ENCODE measurements around the gene SP5. TPM values are rescaled to one million over a fixed set of nuclear protein-coding genes. Genes with fewer than 3 reads are reported as not detected.

Gene SP5
- total RNA-seq, 1 donor from 2014 or later, result 0.11 TPM

DNA sequence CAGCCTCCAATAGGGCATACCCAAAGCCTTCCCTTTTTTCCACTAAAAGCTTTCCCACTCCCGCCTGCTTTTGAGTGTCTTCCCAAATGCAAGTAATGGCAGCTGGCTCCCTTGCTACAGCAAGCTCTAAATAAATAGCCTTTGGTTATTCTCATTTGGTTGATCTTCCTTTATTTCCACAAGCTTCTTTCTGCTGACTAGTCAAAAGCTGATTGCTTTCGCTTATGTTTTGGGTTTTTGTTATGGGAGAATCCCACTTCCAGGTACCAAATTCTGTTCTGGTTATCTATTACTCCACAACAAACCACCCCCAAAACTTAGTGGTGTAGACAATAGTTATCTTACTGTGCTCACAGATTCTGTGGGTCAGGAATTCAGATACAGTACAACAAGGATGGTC is 22.3 kb downstream of the SP5 start:
- Histone ChIP-seq H3K27ac (ENCODE audit: low read depth, low read length) (no peak overlapping the region), H3K4me3 (ENCODE audit: insufficient read depth, low read depth, low read length) (no peak overlapping the region), H4K20me1 (ENCODE audit: insufficient read depth, low read length) (no peaks in the 10 kb centered on the region), H2AFZ (ENCODE audit: low read depth, low read length) (no peak overlapping the region), H3K4me2 (ENCODE audit: low read length) (no peak overlapping the region), H3K27me3 (ENCODE audit: insufficient read depth, low read length) (no peaks in the 10 kb centered on the region), H3K36me3 (ENCODE audit: insufficient read depth, low read length) (no peaks in the 10 kb centered on the region), H3K9me3 (ENCODE audit: insufficient read depth, low read depth, low read length) (no peaks in the 10 kb centered on the region), H3K79me2 (ENCODE audit: insufficient read depth, low read length) (no peaks in the 10 kb centered on the region), H3K9ac (ENCODE audit: low read length) (no peak overlapping the region), H3K4me1 (ENCODE audit: insufficient read depth, low read length) (peaks cover 11% of the 10 kb centered on the region)
- no peak for TF ChIP-seq CTCF (IDR thresholded peaks at IDR 0.05; ENCODE audit: insufficient read depth, low read depth, low read length)
- no peak for TF ChIP-seq EZH2 (IDR thresholded peaks at IDR 0.05; ENCODE audit: insufficient read depth, low read length)
- Mint-ChIP-seq H3K9me3 (ENCODE audit: unreplicated experiment) (peaks cover 9% of the 10 kb centered on the region), H3K36me3 (ENCODE audit: low read depth, unreplicated experiment) (peaks cover 2% of the 10 kb centered on the region), H3K27ac (ENCODE audit: unreplicated experiment) (no peak overlapping the region), H3K27me3 (ENCODE audit: low read depth, unreplicated experiment) (peaks cover 8% of the 10 kb centered on the region), H3K4me3 (ENCODE audit: unreplicated experiment) (no peak overlapping the region), H3K4me1 (ENCODE audit: low read depth, unreplicated experiment) (peaks cover 13% of the 10 kb centered on the region)
- DNase-seq (ENCODE audit: low read depth) (no peak), FAIRE-seq (no peak)

- TF ChIP-seq EZH2 (IDR thresholded peaks at IDR 0.05; ENCODE audit: insufficient read depth, low read length) (no peak), CTCF (IDR thresholded peaks at IDR 0.05; ENCODE audit: insufficient read depth, low read depth, low read length) (no peak)
- no peak overlapping the region for H3K4me3 Mint-ChIP-seq (ENCODE audit: unreplicated experiment)
- peaks cover 8% of the 10 kb centered on the region for H3K27me3 Mint-ChIP-seq (ENCODE audit: low read depth, unreplicated experiment)
- Histone ChIP-seq H3K79me2 (ENCODE audit: insufficient read depth, low read length) (no peaks in the 10 kb centered on the region), H3K27ac (ENCODE audit: low read depth, low read length) (no peak overlapping the region), H4K20me1 (ENCODE audit: insufficient read depth, low read length) (no peaks in the 10 kb centered on the region), H3K9me3 (ENCODE audit: insufficient read depth, low read depth, low read length) (no peaks in the 10 kb centered on the region), H3K9ac (ENCODE audit: low read length) (no peak overlapping the region), H3K4me3 (ENCODE audit: insufficient read depth, low read depth, low read length) (no peak overlapping the region), H3K36me3 (ENCODE audit: insufficient read depth, low read length) (no peaks in the 10 kb centered on the region), H3K4me2 (ENCODE audit: low read length) (no peak overlapping the region), H3K4me1 (ENCODE audit: insufficient read depth, low read length) (peaks cover 11% of the 10 kb centered on the region), H3K27me3 (ENCODE audit: insufficient read depth, low read length) (no peaks in the 10 kb centered on the region), H2AFZ (ENCODE audit: low read depth, low read length) (no peak overlapping the region)
- FAIRE-seq (no peak), DNase-seq (ENCODE audit: low read depth) (no peak)
- peaks cover 13% of the 10 kb centered on the region for H3K4me1 Mint-ChIP-seq (ENCODE audit: low read depth, unreplicated experiment)
- H3K36me3 Mint-ChIP-seq (ENCODE audit: low read depth, unreplicated experiment), result peaks cover 2% of the 10 kb centered on the region
- H3K9me3 Mint-ChIP-seq (ENCODE audit: unreplicated experiment), result peaks cover 9% of the 10 kb centered on the region
- peak overlapping the region; percentile 44 for H3K27ac Mint-ChIP-seq (ENCODE audit: unreplicated experiment)
Measured at GRCh38 chr2:170737821-170738220, 22.7 kb downstream of the SP5 start.

GRCh38 chr2:170739048-170739447 is 23.9 kb downstream of the SP5 start:
- peak overlapping the region; percentile 97 for H3K27ac Mint-ChIP-seq (ENCODE audit: unreplicated experiment)
- Histone ChIP-seq H3K36me3 (ENCODE audit: insufficient read depth, low read length) (no peaks in the 10 kb centered on the region), H3K4me2 (ENCODE audit: low read length) (peak overlapping the region; percentile 13), H3K9ac (ENCODE audit: low read length) (peak overlapping the region; percentile 8), H3K9me3 (ENCODE audit: insufficient read depth, low read depth, low read length) (no peaks in the 10 kb centered on the region), H3K4me3 (ENCODE audit: insufficient read depth, low read depth, low read length) (no peak overlapping the region), H3K27ac (ENCODE audit: low read depth, low read length) (peak overlapping the region; percentile 58), H4K20me1 (ENCODE audit: insufficient read depth, low read length) (no peaks in the 10 kb centered on the region), H2AFZ (ENCODE audit: low read depth, low read length) (no peak overlapping the region), H3K4me1 (ENCODE audit: insufficient read depth, low read length) (peaks cover 11% of the 10 kb centered on the region), H3K79me2 (ENCODE audit: insufficient read depth, low read length) (no peaks in the 10 kb centered on the region), H3K27me3 (ENCODE audit: insufficient read depth, low read length) (no peaks in the 10 kb centered on the region)
- peaks cover 4% of the 10 kb centered on the region for H3K27me3 Mint-ChIP-seq (ENCODE audit: low read depth, unreplicated experiment)
- peaks cover 9% of the 10 kb centered on the region for H3K9me3 Mint-ChIP-seq (ENCODE audit: unreplicated experiment)
- H3K4me1 Mint-ChIP-seq (ENCODE audit: low read depth, unreplicated experiment), result peaks cover 11% of the 10 kb centered on the region
- peaks cover 2% of the 10 kb centered on the region for H3K36me3 Mint-ChIP-seq (ENCODE audit: low read depth, unreplicated experiment)
- H3K4me3 Mint-ChIP-seq (ENCODE audit: unreplicated experiment), result no peak overlapping the region
- TF ChIP-seq CTCF (IDR thresholded peaks at IDR 0.05; ENCODE audit: insufficient read depth, low read depth, low read length) (no peak), EZH2 (IDR thresholded peaks at IDR 0.05; ENCODE audit: insufficient read depth, low read length) (no peak)
- DNase-seq (ENCODE audit: low read depth), result peak; percentile 96
- FAIRE-seq, result no peak
